GM19372 (cell line): ENCODE measurements around the gene PTPRB.

Experiments
- ATAC-seq: cut with Tn5 transposase; IDR thresholded peaks from one replicate; pipeline ENCODE4 v1.9.1; 2021; ENCODE audit warnings: mild to moderate bottlenecking, low read depth, moderate library complexity; ENCODE audit not compliant: unreplicated experiment

The PTPRB gene

DNA sequence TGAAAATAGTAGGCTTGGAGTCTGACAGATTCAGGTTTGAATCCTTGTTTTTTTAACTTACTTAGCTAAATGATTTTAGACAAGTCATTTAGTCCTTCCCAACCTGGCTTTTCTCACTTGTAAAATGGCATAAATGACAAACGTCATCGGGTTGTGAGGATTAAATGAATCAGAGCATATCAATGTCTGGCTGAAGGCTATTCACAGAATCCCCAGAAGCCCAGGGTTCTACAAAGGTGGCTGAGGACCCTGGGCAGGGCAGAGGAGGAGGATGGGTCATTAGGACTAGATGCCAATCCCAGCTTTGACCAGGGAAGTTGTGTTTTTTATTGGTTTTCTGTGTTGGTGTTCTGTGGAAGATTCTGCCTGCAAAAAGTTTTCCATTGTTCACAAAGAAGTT lies 7.6 kb upstream of the PTPRB start:
- ATAC-seq = no peak

- ATAC-seq = no peak
Measured at GRCh38 chr12:70643939-70644338, 6.7 kb upstream of the PTPRB start.

DNA sequence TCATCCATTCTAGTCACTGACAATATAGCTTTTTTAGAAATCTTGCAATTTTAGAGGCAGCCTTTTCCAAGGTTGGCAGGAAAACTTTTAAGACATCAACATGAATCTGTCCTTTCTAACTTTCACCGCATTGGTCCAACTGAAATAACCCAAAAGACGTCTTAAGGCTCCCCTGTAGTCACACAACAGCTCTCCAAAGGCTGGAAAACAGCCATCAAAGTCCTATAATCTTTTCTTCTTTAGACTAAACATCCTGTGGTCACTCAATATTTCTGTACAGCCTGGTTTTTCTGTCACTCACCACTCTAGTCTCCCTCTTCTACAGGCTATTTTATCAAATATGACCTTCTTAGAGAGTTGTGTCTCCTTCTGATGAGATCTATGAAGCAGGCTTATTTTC lies 4.5 kb upstream of the PTPRB start:
- ATAC-seq = no peak

GRCh38 chr12:70640901-70641300 lies 3.7 kb upstream of the PTPRB start:
- no peak for ATAC-seq

- ATAC-seq = no peak
Measured at GRCh38 chr12:70639535-70639934, 2.3 kb upstream of the PTPRB start.

GRCh38 chr12:70638639-70639360 lies 1.6 kb upstream of the PTPRB start:
- no peak for ATAC-seq

GRCh38 chr12:70635755-70636154 lies 1.5 kb downstream of the PTPRB start:
- ATAC-seq = no peak

GRCh38 chr12:70628701-70629480 lies 8.3 kb downstream of the PTPRB start:
- ATAC-seq = no peak

GRCh38 chr12:70627677-70628076 lies 9.6 kb downstream of the PTPRB start:
- no peak for ATAC-seq

GRCh38 chr12:70626180-70626579 lies 11.0 kb downstream of the PTPRB start:
- no peak for ATAC-seq

GRCh38 chr12:70619471-70620152 lies 17.6 kb downstream of the PTPRB start:
- ATAC-seq = no peak

GRCh38 chr12:70618371-70618770 lies 18.9 kb downstream of the PTPRB start:
- no peak for ATAC-seq

DNA sequence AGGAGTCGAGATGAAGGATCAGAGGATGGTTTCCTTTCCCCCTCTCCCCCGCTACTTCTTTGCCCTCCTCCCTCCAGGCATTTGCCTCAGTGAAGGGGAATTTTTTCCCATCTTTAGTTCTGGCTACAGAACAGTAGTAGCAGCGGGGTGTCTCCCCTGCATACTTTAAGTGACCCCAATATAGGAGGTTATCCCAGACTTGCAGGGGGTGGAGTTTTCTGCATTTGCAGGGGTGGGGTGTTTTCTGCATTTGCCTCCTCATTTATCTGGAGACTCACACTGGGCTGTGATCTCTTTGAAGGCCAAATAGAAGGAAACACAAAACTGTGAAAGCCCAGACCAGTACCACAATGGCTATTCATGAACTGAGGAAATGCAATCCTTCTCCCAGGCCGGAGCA lies 19.8 kb downstream of the PTPRB start:
- no peak for ATAC-seq

GRCh38 chr12:70615174-70615866 lies 21.9 kb downstream of the PTPRB start:
- no peak for ATAC-seq

DNA sequence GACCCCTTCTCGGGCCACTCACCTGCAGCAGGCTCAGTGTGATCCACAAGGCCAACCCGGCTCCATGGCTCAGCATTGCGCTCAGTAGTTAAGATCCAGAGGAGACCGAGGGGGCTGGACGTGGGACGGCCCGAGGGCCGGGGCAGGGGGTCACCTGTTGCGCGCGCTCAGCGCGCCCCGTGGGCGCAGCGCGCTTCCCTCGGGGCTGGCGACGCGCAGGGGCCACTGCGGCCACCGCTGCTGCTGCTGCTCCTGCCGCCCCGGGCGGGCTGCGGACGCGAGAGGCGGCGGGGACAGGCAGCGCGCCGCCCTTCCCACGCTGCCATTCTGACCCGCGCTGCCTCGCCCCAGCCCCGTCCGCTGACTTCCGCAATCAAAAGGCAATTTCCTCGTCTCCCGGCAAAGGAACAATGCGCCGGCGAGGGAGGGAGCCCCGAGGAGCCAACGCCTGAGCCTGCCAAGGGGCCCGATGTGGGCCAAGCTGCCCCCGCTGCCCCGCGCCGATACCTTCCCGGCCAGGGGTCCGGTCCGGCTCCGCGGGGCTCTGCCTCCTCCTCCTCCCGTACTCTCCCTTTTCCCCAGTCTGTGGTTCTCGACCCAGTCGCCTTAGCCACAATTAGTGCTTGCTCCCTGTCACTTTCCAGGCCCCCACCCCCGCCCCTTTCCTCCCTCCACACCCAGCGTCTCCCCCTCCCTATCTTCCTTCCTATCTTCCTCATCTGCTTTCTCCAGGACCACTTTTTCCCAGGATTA lies 27.3 kb downstream of the PTPRB start:
- no peak for ATAC-seq

- no peak for ATAC-seq
Measured at GRCh38 chr12:70609203-70609602, 28.0 kb downstream of the PTPRB start.

- no peak for ATAC-seq
Measured at GRCh38 chr12:70608184-70608583, 29.0 kb downstream of the PTPRB start.

GRCh38 chr12:70607107-70607506 lies 30.1 kb downstream of the PTPRB start:
- ATAC-seq = no peak

DNA sequence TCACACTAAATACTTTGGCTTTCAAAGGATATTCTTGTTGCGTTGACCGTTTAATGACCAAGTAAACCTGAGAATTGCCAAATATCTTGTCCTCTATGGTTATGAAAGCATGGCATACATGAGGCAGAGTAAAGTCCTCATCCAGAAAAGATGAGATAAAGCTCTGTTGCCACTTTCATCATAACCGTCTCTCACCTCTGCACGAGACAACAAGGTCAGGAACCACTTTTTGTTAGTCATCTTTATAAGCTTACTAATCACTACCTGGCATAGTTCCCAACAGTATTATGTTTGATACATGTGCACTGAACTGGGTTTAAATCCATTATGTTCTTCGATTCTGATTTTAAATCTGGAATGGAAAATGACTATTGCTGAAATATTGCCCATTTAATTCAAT lies 31.3 kb downstream of the PTPRB start:
- ATAC-seq = no peak

GRCh38 chr12:70604662-70605061 lies 32.6 kb downstream of the PTPRB start:
- no peak for ATAC-seq
